ENCODE data around the gene AHCYL2.
"Not testable (repeated sequence)": the region's sequence is repeated elsewhere in the genome, so short reads cannot be mapped to it uniquely, and the experiment has no call there.

AHCYL2 gene

DNA sequence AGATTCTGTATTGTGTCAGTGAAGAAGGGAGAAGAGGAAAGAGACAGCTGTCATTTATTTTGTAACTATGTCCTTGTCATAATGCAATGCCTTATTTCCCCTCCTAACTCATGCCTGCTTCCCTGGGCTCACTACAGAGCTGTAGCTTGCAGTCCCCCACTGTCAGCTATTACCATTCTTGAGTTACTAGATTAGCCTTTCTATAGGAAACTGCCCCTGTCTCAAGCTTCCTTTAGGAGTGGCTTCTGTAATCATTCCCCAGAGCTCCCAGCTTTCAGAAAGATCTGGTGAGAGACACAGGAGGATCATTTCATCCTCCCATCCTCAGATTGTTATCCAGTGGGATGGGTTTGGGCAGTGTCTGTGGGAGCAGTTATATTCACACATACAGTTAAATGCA, 245.1 kb downstream of the AHCYL2 start:
- DNase-seq (ENCODE audit: low read depth): no peak
- TF ChIP-seq, protein P1, sequence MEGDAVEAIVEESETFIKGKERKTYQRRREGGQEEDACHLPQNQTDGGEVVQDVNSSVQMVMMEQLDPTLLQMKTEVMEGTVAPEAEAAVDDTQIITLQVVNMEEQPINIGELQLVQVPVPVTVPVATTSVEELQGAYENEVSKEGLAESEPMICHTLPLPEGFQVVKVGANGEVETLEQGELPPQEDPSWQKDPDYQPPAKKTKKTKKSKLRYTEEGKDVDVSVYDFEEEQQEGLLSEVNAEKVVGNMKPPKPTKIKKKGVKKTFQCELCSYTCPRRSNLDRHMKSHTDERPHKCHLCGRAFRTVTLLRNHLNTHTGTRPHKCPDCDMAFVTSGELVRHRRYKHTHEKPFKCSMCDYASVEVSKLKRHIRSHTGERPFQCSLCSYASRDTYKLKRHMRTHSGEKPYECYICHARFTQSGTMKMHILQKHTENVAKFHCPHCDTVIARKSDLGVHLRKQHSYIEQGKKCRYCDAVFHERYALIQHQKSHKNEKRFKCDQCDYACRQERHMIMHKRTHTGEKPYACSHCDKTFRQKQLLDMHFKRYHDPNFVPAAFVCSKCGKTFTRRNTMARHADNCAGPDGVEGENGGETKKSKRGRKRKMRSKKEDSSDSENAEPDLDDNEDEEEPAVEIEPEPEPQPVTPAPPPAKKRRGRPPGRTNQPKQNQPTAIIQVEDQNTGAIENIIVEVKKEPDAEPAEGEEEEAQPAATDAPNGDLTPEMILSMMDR (conservative IDR thresholded peaks at IDR 0.05; ENCODE audit: control insufficient read depth, insufficient read depth, low read depth, low read length): no peak
- no peak overlapping the region for H3K4me3 ChIP-seq (ENCODE audit: control insufficient read depth, low read depth, low read length)

DNA sequence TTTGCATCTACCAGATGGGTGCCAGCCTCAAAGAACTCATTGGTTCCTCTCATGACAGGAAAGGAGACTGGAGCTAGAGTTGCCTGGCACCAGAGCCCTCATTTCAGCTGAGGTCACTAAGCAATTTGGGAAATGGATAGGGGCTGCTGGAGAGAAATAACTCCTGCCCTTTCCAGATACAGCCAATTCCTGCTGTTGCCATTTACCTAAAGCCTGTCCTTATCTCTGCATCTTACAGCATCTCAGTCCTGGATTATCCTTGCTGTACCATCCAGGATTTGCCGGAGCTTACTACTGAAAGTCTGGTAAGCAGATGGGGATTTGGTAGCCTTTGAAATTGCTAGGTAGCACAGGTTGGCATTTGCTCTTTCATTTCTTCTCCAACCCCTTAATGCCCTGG, 245.6 kb downstream of the AHCYL2 start:
- no peak overlapping the region for H3K4me3 ChIP-seq (ENCODE audit: control insufficient read depth, low read depth, low read length)
- TF ChIP-seq, protein P1 (conservative IDR thresholded peaks at IDR 0.05; ENCODE audit: control insufficient read depth, insufficient read depth, low read depth, low read length): no peak
- DNase-seq (ENCODE audit: low read depth): no peak

GRCh38 chr7:129471402-129471827, 246.6 kb downstream of the AHCYL2 start:
- DNase-seq (ENCODE audit: low read depth): peak; percentile 12
- TF ChIP-seq, protein P1 (conservative IDR thresholded peaks at IDR 0.05; ENCODE audit: control insufficient read depth, insufficient read depth, low read depth, low read length): no peak
- H3K4me3 ChIP-seq (ENCODE audit: control insufficient read depth, low read depth, low read length): no peak overlapping the region

- DNase-seq (ENCODE audit: low read depth); H3K4me3 ChIP-seq (ENCODE audit: control insufficient read depth, low read depth, low read length): not testable (repeated sequence)
Measured at GRCh38 chr7:129475931-129476330, 251.1 kb downstream of the AHCYL2 start.

- not testable (repeated sequence) for DNase-seq (ENCODE audit: low read depth); H3K4me3 ChIP-seq (ENCODE audit: control insufficient read depth, low read depth, low read length)
Measured at GRCh38 chr7:129476398-129476797, 251.6 kb downstream of the AHCYL2 start.
